GM10847 (cell line): ENCODE data around the gene CBFB.

Source experiments
- POLR2A ChIP-seq: IDR thresholded peaks from 2 replicates; pipeline ENCODE4 v1.6.1; 2011; ENCODE audit not compliant: insufficient read length; ENCODE audit errors: extremely low read depth

Gene CBFB

GRCh38 chr16:67027046-67027445, 1.9 kb upstream of the CBFB start:
- no peak for TF ChIP-seq POLR2A

GRCh38 chr16:67028167-67028695, 718 bp upstream of the CBFB start:
- TF ChIP-seq POLR2A: no peak

DNA sequence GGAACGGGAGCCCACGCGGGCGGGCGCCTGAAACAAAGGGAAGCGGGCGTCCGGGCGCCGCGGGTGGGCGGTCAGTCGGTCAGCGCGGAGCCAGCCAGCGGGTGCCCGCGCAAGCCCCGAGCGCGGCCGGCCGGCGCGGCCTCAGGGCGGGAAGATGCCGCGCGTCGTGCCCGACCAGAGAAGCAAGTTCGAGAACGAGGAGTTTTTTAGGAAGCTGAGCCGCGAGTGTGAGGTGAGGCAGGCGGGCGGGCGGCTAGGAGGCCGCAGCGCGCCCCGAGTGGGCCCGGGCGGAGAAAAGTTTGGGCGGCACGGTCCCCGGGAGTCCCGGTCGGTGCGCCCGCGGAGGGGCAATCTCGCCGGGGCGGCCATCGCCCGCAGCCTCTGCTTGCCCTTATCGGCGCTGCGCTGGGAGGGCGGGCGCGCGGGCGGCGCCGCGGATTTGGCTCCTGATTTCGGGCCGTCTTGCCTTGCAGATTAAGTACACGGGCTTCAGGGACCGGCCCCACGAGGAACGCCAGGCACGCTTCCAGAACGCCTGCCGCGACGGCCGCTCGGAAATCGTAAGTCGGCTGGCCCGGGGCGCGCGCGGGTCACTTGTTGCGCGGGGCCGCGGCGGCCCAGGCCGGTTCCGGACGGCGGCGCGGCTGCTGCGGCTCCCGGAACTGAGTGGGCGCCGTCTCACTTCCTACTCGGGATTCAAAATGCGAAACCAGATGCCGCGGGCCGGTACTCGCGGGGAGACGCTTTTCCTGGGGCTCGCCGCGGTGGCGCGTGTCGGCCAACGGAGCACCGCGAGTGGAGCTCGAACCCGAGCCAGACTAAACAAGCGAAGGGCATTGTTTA, 526 bp downstream of the CBFB start:
- peak; percentile 41 for TF ChIP-seq POLR2A

GRCh38 chr16:67030221-67030962, 1.4 kb downstream of the CBFB start:
- TF ChIP-seq POLR2A: no peak

DNA sequence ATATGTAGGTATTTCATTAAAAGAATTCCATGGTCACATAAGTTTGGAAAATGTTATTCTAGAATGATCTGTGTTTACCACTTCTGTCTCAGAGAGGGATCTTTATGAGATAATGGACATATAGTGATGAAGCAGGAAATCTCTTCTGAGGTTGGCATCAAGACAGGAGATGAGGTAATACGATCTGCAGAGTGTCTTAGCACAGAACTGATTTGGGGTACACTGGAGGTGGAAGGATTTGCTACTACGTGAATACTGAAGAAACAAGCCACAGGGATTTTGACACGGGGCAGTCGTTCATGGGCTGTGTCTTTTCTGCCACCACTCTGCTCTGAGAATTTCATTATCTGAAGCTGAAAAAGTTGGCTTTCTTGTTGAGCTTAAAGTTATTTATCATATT, 5.5 kb downstream of the CBFB start:
- TF ChIP-seq POLR2A: no peak

- no peak for TF ChIP-seq POLR2A
These were observed 6.4 kb downstream of the CBFB start for GRCh38 chr16:67035364-67035763.

DNA sequence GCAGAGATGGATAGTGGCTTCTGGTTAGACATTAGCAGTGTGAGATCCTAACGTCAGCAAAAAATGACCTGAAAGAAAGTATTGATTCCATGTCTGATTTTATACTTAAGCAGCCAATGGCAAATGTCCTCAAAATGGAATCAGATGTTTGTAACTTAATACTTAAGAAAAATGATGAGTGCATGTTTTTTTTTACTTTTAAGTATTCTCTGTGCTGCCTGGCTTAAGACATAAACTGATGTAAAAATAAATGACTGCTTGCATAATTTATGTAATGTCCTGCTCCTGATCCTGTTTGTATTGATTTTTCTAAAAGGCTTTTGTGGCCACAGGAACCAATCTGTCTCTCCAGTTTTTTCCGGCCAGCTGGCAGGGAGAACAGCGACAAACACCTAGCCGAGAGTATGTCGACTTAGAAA, 7.4 kb downstream of the CBFB start:
- no peak for TF ChIP-seq POLR2A

GRCh38 chr16:67039260-67040020, 10.5 kb downstream of the CBFB start:
- TF ChIP-seq POLR2A: no peak

DNA sequence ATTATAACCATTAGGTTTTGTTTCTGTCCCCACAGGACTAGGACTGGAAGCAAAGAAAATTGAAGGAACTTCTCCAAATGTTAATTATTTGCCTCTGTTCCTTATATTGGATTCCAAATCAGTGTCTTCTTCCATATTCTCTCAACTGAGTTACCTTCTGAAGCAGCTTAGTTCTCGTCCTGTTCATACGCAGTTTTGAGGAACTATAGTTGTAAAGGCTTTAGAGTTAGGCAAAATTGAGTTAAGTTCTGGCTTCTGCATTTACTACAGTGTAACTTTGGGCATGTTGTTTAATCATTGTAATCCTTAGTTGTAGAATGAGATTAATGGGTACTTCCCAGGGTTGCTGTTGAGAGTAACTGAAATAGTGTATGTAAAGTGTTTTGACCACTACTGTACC, 11.2 kb downstream of the CBFB start:
- TF ChIP-seq POLR2A: no peak

DNA sequence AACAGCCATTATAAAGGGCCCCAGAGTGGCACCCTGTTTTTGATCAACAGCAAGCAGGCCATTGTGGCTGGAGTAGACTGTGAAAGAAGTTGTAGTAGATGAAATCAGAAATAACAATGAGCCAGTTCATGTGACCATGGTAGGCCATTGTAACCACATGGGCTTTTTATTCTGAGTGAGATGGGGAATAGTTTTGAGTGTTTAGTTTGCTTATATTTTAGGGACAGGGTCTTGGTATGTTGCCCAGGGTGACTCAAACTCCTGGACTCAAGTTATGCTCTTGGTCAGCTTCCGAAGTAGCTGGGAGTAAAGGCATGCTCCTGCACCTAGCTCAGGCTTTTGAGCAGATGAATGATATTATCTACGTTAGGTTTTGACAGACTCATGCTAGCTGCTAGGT, 12.0 kb downstream of the CBFB start:
- no peak for TF ChIP-seq POLR2A

- TF ChIP-seq POLR2A: no peak
These were observed 14.5 kb downstream of the CBFB start for GRCh38 chr16:67043420-67043819.

DNA sequence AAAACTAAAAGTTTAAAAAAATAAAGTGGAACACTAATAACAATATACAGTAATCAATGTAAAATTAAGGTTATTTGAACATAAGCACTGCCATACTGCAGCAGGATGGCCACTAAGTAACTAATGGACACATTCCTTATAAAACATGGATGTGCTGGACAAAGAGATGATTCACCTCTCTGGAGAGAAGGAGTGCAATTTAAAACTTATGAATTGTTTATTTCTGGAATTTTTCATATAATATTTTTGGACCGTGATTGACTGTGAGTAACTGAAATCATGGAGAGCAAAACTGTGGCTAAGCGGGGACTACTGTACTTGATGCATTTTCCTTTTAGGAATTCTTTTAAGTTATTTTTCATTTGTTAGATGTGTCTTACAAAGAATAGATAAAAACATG, 21.8 kb downstream of the CBFB start:
- no peak for TF ChIP-seq POLR2A

DNA sequence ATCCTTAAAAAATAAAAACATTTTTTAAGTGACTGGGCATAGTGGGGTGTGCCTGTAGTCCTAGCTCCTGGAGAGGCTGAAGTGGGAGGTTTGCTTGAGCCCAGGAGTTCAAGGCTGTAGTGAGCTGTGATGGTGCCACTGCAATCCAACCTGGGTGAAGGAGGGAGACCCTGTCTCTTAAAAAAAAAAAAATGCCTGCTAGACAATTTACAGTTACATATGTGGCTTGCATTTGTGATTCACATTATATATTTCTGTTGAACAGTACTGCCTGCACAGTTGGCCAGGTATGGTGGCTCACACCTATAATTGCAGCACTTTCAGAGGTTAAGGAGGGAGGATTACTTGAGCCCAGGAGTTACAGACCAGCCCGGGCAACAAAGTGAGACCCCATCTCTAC, 23.4 kb downstream of the CBFB start:
- TF ChIP-seq POLR2A: no peak

- no peak for TF ChIP-seq POLR2A
These were observed 24.9 kb downstream of the CBFB start for GRCh38 chr16:67053767-67054334.

DNA sequence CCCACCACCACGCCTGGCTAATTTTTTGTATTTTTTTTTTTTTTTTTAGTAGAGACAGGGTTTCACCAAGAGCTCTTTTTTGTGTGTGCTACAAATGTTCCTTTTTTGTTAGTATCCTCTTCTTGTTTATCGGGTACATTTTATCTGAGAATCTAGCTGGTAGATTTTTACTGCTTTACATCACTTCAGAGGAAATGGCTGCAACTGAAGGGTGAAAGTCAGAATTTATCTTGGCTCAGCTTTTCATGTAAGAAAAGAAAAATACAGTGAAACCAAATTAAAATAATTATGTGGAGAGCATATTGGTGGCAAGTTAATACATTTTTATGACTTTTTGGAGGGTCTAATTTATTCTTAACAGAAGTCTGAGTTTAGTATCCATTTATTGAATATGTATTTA, 26.0 kb downstream of the CBFB start:
- TF ChIP-seq POLR2A: no peak
